Measurements from ENCODE around the gene RASGRF2.

GRCh38 chr5:80964919-80965318 lies 4.8 kb downstream of the RASGRF2 start:
- no peak for TF ChIP-seq CTCF (IDR thresholded peaks at IDR 0.05 in 2 of 3, conservative IDR thresholded peaks at IDR 0.05 in 1 of 3; ENCODE audit: insufficient read depth in 2 of 3, low read depth in 1 of 3, low read length in 3 of 3)
- no peak for TF ChIP-seq MAZ (CRISPR knock-in tag; conservative IDR thresholded peaks at IDR 0.05 in 1 of 2, IDR thresholded peaks at IDR 0.05 in 1 of 2)
- TF ChIP-seq FOXJ2 (tag; IDR thresholded peaks at IDR 0.05): no peak
- no peak for TF ChIP-seq CHCHD3 (CRISPR knock-in tag; IDR thresholded peaks at IDR 0.05)
- TF ChIP-seq EP300 (IDR thresholded peaks at IDR 0.05; ENCODE audit: low read length): no peak
- TF ChIP-seq POLR2A (conservative IDR thresholded peaks at IDR 0.05): no peak
- TF ChIP-seq FUS (optimal IDR thresholded peaks at IDR 0.05; ENCODE audit: low read depth, low read length): no peak
- TF ChIP-seq ILK (tag; IDR thresholded peaks at IDR 0.05; ENCODE audit: borderline replicate concordance, low read depth): no peak
- no peak for TF ChIP-seq TCF3 (CRISPR knock-in tag; IDR thresholded peaks at IDR 0.05)
- TF ChIP-seq ZNF511 (CRISPR knock-in tag; IDR thresholded peaks at IDR 0.05): no peak
- TF ChIP-seq MCM3 (IDR thresholded peaks at IDR 0.05): no peak
- no peak for TF ChIP-seq ZNF512 (tag; IDR thresholded peaks at IDR 0.05)
- TF ChIP-seq ZBTB8A (IDR thresholded peaks at IDR 0.05; ENCODE audit: partially characterized antibody): no peak

All from K562 (cell line).